ENCODE results near the gene MMP25.

The MMP25 gene

DNA sequence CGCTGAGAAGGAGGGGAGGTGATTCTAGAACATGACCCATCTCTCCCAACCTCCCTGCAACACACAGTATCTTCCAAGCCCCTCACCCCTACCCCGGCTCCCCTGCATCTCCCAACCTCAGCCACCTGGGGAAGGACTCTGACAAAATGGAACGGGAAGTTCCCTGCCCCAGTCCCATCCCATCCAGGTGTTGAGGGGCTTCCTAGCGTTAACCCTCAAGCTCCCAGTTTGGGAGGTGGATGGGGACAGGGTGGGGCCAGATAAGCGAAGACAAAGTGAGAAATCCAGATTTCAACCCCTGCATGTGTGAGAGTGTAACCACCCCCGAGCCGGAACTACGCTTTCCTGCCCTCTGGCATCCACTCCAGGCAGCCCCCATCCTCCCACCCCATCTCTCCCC, 50.9 kb downstream of the MMP25 start:
- DNase-seq: no peak

DNA sequence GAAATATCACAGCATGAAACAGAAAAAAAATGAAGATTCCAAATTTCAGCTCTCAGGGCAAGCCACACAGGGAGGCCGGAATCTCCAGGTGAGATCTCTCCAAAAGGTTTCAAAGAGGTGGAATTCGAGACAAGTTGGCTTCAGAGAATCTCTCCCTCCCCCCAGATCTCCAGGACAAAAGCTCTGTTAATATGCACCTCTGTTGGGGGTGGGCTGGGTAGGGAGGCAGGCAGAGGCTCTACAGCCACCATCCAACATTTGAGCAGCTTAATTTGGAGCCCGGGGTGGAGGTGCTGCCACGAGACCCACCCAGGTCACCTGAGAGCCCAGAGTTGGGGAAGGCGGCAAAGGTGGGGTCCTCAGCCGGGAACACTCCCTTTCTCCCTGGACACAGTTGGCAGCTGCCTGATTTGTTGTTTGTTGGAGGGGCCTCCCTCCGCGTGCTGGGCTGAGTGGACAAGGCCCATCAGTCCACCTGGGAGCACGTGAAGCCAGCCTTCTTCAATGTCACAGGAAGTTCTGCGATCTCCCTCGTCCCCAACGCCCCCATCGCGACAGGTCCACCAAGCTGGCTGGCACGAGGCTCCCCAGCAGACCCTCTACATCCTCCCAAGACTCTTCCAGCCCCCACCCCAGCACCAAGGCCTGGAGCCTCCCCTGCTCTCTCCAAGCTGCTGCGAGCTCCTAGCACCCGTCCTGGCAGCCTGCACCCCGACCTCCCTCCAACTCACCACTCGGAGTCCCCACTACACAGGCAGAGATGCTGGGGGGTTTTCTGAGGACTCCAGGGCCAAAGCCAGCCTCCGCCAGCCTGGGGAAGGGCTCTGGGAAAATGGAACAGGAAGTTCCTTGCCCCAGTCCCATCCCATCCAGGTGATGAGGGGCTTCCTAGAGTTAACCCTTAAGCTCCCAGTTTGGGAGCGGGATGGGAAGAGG, 52.4 kb downstream of the MMP25 start, which contains the start of gene ZSCAN10:
TSS of gene ZSCAN10 (minus strand) at position 836 of the 936 bp plus-strand sequence. CDS start 6,357 bp downstream, outside the sequence.
- no peak for DNase-seq

DNA sequence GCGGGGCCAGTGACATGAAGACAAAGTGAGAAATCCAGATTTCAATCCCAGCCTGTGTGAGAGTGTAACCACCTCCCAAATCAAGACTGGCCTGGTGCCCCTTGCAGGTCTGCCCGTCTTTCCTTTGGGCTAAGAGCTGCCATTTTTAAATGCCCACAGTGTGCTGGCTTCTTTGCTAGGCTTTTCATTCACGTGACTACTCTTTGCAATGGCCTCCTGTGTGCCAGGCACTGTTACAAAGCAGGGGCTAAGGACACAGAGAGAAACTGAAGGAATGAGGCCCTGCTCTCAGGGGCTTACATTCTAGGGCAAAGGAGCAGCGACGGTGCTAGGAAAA, 53.0 kb downstream of the MMP25 start:
- no peak for DNase-seq

DNA sequence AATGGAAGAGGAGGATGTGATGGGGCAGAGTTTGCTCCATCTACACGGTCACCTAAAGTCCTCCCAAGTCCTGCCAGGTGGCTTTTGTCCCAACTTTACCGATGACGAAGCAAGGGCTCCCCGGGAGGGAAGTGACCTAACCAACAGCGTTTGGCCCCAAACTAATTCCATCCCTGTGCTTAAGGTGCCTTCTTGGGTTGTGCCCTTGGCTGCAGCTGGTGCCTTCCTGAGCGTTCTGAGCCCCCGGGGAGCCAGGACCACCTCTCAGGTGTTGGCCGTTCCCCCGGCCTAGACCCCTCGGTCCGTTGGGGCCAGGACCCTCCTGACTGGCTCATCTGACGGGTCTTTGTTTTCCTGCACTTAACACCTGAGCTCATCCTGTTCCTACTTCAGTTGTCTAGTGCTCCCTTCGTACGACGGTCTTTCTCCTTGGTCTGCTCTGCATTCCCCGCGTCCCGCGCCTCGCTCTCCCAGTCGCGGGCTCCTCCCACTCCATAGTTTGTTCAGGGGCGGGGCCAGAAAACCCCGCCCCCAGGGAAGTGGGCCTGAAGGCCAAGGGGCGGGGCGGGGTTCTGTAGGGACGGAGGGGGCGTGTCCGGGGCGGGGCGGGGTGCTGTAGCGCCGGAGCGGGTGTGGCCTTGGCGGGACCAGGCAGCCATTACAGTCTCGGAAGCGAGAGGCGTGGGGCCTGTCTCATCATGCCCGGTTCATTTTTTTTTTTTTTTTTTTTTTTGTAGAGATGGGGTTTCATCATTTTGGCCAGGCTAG, 53.6 kb downstream of the MMP25 start:
- DNase-seq: peak; percentile 62

DNA sequence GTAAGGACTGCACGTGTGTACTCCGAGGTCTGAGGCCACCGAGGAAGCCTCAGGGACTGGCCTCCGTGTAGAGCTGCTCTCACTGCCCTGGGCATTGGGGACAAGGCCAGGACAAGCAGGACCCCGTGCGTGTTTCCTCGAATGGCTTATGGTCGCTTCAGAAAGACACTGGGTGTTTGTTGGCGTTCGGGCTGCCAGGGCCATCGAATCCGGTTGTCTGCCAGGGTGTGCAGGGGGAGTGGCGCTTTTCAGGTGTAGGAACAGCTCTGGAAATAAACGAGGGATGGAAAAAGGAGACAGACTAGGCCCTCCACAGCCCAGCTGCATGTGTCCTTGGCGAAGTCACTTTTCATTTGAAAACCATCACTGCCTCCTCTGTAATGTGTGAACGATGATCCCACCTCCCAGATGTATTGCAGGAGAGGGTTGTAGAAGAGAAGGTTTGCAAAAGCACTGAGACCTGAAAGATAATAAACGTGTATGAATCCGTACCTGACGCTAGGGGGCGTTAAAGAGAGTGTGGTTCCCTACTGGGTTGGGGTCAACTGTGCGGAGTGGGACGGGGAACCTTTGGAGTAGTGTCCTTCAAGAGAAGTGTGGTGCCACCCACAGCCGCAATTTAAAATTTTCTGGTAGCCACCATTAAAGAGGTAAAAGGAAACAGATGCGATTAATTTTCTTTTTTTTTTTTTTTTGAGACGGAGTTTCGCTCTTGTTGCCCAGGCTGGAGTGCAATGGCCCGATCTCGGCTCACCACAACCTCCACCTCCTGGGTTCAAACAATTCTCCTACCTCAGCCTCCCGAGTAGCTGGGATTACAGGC, 54.9 kb downstream of the MMP25 start:
- DNase-seq: no peak

DNA sequence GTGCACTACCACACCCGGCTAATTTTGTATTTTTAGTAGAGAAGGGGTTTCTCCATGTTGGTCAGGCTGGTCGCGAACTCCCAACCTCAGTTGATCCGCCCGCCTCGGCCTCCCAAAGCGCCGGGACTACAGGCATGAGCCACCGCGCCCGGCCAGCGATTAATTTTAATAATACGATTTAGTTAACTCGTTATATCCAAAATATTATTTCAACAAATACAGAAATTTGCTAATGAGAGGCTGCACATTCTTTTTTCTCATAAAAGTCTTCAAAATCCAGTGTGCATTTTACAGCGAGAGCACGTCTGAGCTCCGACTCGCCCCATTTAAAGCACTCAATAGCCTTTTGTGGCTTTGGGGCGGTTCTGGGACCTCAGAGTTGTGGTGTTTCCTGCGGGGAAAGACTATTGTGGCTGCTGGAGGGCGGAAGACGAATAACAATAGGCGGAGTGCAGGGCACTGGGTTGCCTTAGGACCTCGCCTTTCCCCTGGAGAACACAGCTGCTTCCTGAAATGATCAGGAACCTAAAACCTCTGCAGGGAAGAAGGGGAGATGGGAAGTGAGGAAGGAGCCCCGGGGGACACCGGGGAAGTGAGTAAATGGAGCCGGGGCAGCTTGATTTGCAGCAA, 55.6 kb downstream of the MMP25 start:
- DNase-seq: no peak

DNA sequence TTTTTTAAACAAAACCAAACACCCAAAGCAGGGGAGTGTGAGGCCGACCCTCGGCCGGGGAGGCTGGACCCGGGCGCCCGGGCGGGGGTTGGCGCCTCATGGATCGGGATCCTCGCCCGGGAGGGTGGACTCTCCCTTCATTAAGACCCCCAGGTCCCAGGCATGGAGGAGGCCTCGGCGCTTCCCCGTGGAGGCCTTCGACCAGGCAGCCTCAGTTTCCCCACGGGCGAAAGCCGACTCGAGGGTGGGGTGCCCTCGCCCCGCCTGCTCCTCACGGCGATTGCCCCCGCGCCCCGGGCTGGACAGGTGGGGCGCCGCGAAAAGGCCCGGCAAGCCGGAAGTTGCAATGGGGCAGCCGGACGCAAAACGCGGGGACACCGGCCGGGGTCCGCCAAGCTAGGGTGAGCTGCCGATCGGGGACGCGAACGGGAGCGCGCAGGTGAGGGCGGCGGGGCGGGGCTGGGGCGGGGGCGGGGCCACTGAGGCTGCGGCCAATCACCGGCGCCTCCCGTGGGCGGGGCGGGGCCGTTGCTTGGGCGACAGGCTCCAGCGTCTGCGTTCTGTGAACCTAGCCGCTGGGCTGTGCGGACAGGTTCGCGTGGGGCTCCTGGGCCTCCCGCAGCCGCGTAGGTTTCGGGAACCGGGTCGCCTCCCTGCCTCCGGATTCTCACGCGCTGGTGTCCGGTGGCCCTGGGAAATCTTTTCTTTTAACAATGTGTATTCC, 60.0 kb downstream of the MMP25 start:
- peak; percentile 58 for DNase-seq
